H9 (cell line): Measurements from ENCODE around the gene ZNF865. TPM values are rescaled to one million over a fixed set of nuclear protein-coding genes. Genes with fewer than 3 reads are reported as not detected.

Source experiments
- DNase-seq: peaks from one replicate; pipeline ENCODE4 v3.0.0-alpha.2; 2017
- H2AFZ ChIP-seq: one replicate; pipeline ENCODE4 v1.6.1; 2013; ENCODE audit warnings: mild to moderate bottlenecking, low read length, control low read depth, moderate library complexity
- H2AK5ac ChIP-seq: 2 replicates; pipeline ENCODE4 v1.6.1; 2013; ENCODE audit warnings: low read length, control low read depth, mixed read lengths; ENCODE audit not compliant: insufficient read length
- H2BK120ac ChIP-seq: one replicate; pipeline ENCODE4 v1.6.1; 2013; ENCODE audit warnings: low read depth, mild to moderate bottlenecking, low read length, control low read depth, inconsistent platforms; ENCODE audit not compliant: poor library complexity, severe bottlenecking
- H2BK12ac ChIP-seq: 2 replicates; pipeline ENCODE4 v1.6.1; 2013; ENCODE audit warnings: low read length, control low read depth, mixed read lengths, low read depth; ENCODE audit not compliant: insufficient read length
- H2BK15ac ChIP-seq: 2 replicates; pipeline ENCODE4 v1.6.1; 2013; ENCODE audit warnings: low read depth, low read length, control low read depth
- H2BK20ac ChIP-seq: one replicate; pipeline ENCODE4 v1.6.1; 2013; ENCODE audit warnings: low read depth, mild to moderate bottlenecking, low read length, control low read depth, inconsistent platforms; ENCODE audit not compliant: poor library complexity, severe bottlenecking
- H2BK5ac ChIP-seq: 2 replicates; pipeline ENCODE4 v1.6.1; 2013; ENCODE audit warnings: low read length, control low read depth, mixed read lengths; ENCODE audit not compliant: insufficient read length
- H3K14ac ChIP-seq: 2 replicates; pipeline ENCODE4 v1.6.1; 2013; ENCODE audit warnings: low read length, control low read depth; ENCODE audit not compliant: insufficient read depth
- H3K18ac ChIP-seq: 2 replicates; pipeline ENCODE4 v1.6.1; 2013; ENCODE audit warnings: low read depth, mild to moderate bottlenecking, mixed read lengths, low read length, control low read depth; ENCODE audit not compliant: insufficient read length
- H3K23ac ChIP-seq: 2 replicates; pipeline ENCODE4 v1.6.1; 2013; ENCODE audit warnings: low read length, control low read depth, mixed read lengths, low read depth; ENCODE audit not compliant: insufficient read length
- H3K23me2 ChIP-seq: 2 replicates; pipeline ENCODE4 v1.6.1; 2013; ENCODE audit warnings: low read depth, mild to moderate bottlenecking, mixed read lengths, low read length, control low read depth; ENCODE audit not compliant: insufficient read length, poor library complexity, severe bottlenecking
- H3K27ac ChIP-seq: 2 replicates; pipeline ENCODE4 v1.5.1; 2013; ENCODE audit warnings: low read length, control low read depth, mixed read lengths, low read depth; ENCODE audit not compliant: insufficient read length
- H3K27me3 ChIP-seq: 2 replicates; pipeline ENCODE4 v1.6.1; 2013; ENCODE audit warnings: low read length, control low read depth, inconsistent platforms; ENCODE audit not compliant: insufficient read depth
- H3K4ac ChIP-seq: 2 replicates; pipeline ENCODE4 v1.6.1; 2013; ENCODE audit warnings: low read depth, mild to moderate bottlenecking, control low read depth, inconsistent platforms, low read length, moderate library complexity
- H3K4me1 ChIP-seq: 2 replicates; pipeline ENCODE4 v1.6.1; 2013; ENCODE audit warnings: low read length, control low read depth, inconsistent platforms; ENCODE audit not compliant: insufficient read depth
- H3K4me2 ChIP-seq: 2 replicates; pipeline ENCODE4 v1.6.1; 2013; ENCODE audit warnings: low read length, control low read depth, mixed read lengths; ENCODE audit not compliant: insufficient read length, insufficient read depth
- H3K56ac ChIP-seq: 2 replicates; pipeline ENCODE4 v1.6.1; 2013; ENCODE audit warnings: low read depth, mild to moderate bottlenecking, mixed read lengths, low read length, control low read depth; ENCODE audit not compliant: insufficient read length
- H3K79me1 ChIP-seq: 2 replicates; pipeline ENCODE4 v1.6.1; 2013; ENCODE audit warnings: low read depth, mild to moderate bottlenecking, moderate library complexity, low read length, control low read depth, inconsistent platforms; ENCODE audit not compliant: insufficient read depth, poor library complexity, severe bottlenecking
- H3K79me2 ChIP-seq: 2 replicates; pipeline ENCODE4 v1.6.1; 2013; ENCODE audit warnings: low read length, control low read depth, inconsistent platforms; ENCODE audit not compliant: insufficient read depth
- H3K9ac ChIP-seq: 2 replicates; pipeline ENCODE4 v1.6.1; 2013; ENCODE audit warnings: low read length, control low read depth, mixed read lengths; ENCODE audit not compliant: insufficient read length; ENCODE audit errors: extremely low read depth
- H3K9me3 ChIP-seq: one replicate; pipeline ENCODE4 v1.6.1; 2013; ENCODE audit warnings: low read depth, low read length, inconsistent platforms; ENCODE audit not compliant: control insufficient read depth
- H3T11ph ChIP-seq: one replicate; pipeline ENCODE4 v1.6.1; 2013; ENCODE audit warnings: mild to moderate bottlenecking, low read length, control low read depth, inconsistent platforms
- H4K20me1 ChIP-seq: one replicate; pipeline ENCODE4 v1.6.1; 2013; ENCODE audit not compliant: control insufficient read depth, insufficient read length, insufficient read depth
- H4K5ac ChIP-seq: 2 replicates; pipeline ENCODE4 v1.6.1; 2013; ENCODE audit warnings: low read depth, mild to moderate bottlenecking, mixed read lengths, low read length, control low read depth; ENCODE audit not compliant: insufficient read length
- H4K8ac ChIP-seq: replicated peaks from 2 replicates; pipeline ENCODE4 v1.6.1; 2013; ENCODE audit warnings: low read length, control low read depth, mixed read lengths, low read depth; ENCODE audit not compliant: insufficient read length
- H4K91ac ChIP-seq: 2 replicates; pipeline ENCODE4 v1.6.1; 2013; ENCODE audit warnings: low read depth, mild to moderate bottlenecking, moderate library complexity, mixed read lengths, low read length, control low read depth; ENCODE audit not compliant: insufficient read length
- H3K27ac Mint-ChIP-seq, 3 experiments: 2 replicates in 2 of 3; 3 replicates in 1 of 3; pipeline ENCODE4 v1.8.0; 2020 to 2021; ENCODE audit warnings: mixed read lengths in 3 of 3, mild to moderate bottlenecking in 1 of 3, moderate library complexity in 1 of 3
- H3K27me3 Mint-ChIP-seq: 2 replicates; pipeline ENCODE4 v1.8.0; 2021; ENCODE audit warnings: low read depth, mild to moderate bottlenecking, moderate library complexity, mixed read lengths
- H3K36me3 Mint-ChIP-seq, 3 experiments: 2 replicates in 2 of 3; 3 replicates in 1 of 3; pipeline ENCODE4 v1.8.0; 2020 to 2021; ENCODE audit warnings: low read depth in 3 of 3, mixed read lengths in 3 of 3; ENCODE audit not compliant: insufficient read depth in 1 of 3
- H3K4me1 Mint-ChIP-seq, 2 experiments: 2 replicates each; pipeline ENCODE4 v1.8.0; 2020; ENCODE audit warnings: mixed read lengths in 2 of 2
- H3K4me3 Mint-ChIP-seq, 2 experiments: 2 replicates in 1 of 2; 3 replicates in 1 of 2; pipeline ENCODE4 v1.8.0; 2020 to 2021; ENCODE audit warnings: mild to moderate bottlenecking in 2 of 2, mixed read lengths in 2 of 2, moderate library complexity in 1 of 2
- H3K9me3 Mint-ChIP-seq, 2 experiments: 2 replicates in 1 of 2; 3 replicates in 1 of 2; pipeline ENCODE4 v1.8.0; 2020; ENCODE audit warnings: mild to moderate bottlenecking in 2 of 2, mixed read lengths in 2 of 2, moderate library complexity in 1 of 2
- WGBS: extraction: QIAGEN DNeasy Blood & Tissue Kit; methylation state at CpG from one replicate; pipeline ENCODE4 v1.1.7; 2013; ENCODE audit warnings: missing lambda C conversion rate, low lambda C conversion rate, mixed read lengths; ENCODE audit not compliant: insufficient read length; ENCODE audit errors: extremely low coverage; 5-methylcytosine and 5-hydroxymethylcytosine counted together
- total RNA-seq: library from RNA; stranded (reverse); gene quantifications from 2 replicates; pipeline ENCODE4 v1.2.1, GENCODE V29; 2021
- TF ChIP-seq, protein P1 (sequence below): fragments of 200-600 bp; sonication (generic); conservative IDR thresholded peaks from 3 replicates; pipeline ENCODE4 v1.8.0; 2021; ENCODE audit warnings: antibody characterized with exemption, mild to moderate bottlenecking

ZNF865 gene
- total RNA-seq, 1 experiment from 2014 or later = 14.3 TPM

DNA sequence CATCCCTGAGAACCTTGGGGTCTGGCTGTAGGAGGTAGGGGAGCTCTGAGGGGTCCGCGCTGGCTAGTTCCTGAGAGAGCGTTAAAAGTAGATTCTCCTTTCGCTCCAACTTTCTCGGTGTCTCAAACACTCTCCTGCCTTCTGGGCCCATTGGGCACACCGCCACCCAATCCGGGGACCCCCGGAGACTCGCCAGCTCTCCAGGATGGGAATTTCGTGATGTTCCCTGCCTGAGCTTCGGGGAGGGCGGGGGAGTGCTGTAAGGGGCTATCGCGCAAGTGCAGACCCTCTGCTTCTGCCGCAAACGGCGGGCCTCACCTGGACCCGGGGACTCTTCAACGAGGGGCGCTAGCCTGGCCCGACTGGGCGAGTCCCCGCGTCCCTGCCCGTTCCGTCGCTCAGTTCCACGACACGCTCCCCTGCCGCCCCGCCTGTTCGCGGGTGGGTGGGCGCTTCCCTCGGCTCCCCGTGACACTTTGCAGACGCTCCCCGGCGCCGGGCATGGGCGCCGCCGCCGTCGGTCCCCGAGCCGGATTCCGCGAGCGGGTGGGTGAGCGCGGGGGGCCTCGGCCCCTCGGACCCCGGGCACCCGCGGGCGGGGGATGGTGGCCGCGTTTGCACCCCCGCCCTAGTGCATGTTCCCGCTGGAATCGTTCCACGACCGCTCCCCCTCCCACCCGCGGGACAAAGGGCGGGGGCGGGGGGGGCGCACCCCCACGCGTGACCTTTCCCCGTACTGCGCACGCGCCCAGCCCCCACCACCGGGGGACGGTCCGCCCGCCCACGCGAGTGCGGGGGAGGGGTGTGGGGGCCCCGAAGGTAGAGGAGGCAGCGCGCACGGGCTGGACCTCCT lies 42.5 kb downstream of the ZNF865 start, which contains the start of gene CCDC106:
Gene CCDC106, plus strand, starts transcription at position 481 of the 853 bp plus-strand sequence. CDS start 835 bp downstream, outside the sequence.
- Histone ChIP-seq H3K27ac (no peak within 1 kb of the TSS), H3K4me1 (no peaks in the 10 kb centered on the region), H4K91ac (no peak within 1 kb of the TSS), H4K5ac (no peak within 1 kb of the TSS), H2BK120ac (no peak within 1 kb of the TSS), H2AFZ (no peak within 1 kb of the TSS), H2BK15ac (no peak within 1 kb of the TSS; the same call in 1 of the 2 replicates), H3K27me3 (no peaks in the 10 kb centered on the region), H4K20me1 (peaks cover 5% of the 10 kb centered on the region), H3K56ac (no peak within 1 kb of the TSS), H4K8ac (no peak within 1 kb of the TSS), H2BK5ac (no peak within 1 kb of the TSS), H2BK20ac (no peak within 1 kb of the TSS), H3K9ac (peak within 1 kb of the TSS; percentile 63), H3K79me2 (peaks cover 7% of the 10 kb centered on the region; the same call in 1 of the 2 replicates), H2BK12ac (no peak within 1 kb of the TSS), H2AK5ac (no peak within 1 kb of the TSS), H3K9me3 (no peaks in the 10 kb centered on the region), H3K23ac (no peak within 1 kb of the TSS), H3K4ac (no peak within 1 kb of the TSS), H3K4me2 (peak within 1 kb of the TSS; percentile 91), H3K14ac (peak within 1 kb of the TSS; percentile 97), H3T11ph (no peak within 1 kb of the TSS), H3K79me1 (peaks cover 3% of the 10 kb centered on the region), H3K23me2 (peaks cover 25% of the 10 kb centered on the region), H3K18ac (peak within 1 kb of the TSS; percentile 96)
- Mint-ChIP-seq H3K4me1 (peaks cover 19 to 33% of the 10 kb centered on the region in 2 experiments), H3K27ac (peak within 1 kb of the TSS; percentile 85 to 97 (median 90); a peak in 6 of 7 replicates), H3K4me3 (peak within 1 kb of the TSS; percentile 76 to 89), H3K9me3 (peaks cover 0 to 3% of the 10 kb centered on the region in 2 experiments; a peak in 3 of 5 replicates), H3K27me3 (peaks cover 1% of the 10 kb centered on the region; the same call in 1 of the 2 replicates), H3K36me3 (peaks cover 21 to 57% (median 46%) of the 10 kb centered on the region in 3 experiments)
- TF ChIP-seq, protein P1, sequence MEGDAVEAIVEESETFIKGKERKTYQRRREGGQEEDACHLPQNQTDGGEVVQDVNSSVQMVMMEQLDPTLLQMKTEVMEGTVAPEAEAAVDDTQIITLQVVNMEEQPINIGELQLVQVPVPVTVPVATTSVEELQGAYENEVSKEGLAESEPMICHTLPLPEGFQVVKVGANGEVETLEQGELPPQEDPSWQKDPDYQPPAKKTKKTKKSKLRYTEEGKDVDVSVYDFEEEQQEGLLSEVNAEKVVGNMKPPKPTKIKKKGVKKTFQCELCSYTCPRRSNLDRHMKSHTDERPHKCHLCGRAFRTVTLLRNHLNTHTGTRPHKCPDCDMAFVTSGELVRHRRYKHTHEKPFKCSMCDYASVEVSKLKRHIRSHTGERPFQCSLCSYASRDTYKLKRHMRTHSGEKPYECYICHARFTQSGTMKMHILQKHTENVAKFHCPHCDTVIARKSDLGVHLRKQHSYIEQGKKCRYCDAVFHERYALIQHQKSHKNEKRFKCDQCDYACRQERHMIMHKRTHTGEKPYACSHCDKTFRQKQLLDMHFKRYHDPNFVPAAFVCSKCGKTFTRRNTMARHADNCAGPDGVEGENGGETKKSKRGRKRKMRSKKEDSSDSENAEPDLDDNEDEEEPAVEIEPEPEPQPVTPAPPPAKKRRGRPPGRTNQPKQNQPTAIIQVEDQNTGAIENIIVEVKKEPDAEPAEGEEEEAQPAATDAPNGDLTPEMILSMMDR = no peak
- whole genome bisulfite sequencing = no CpG with 5 or more reads among the region's 87 CpGs
- DNase-seq = peak; percentile 86
